Measurements from ENCODE around the gene FGFR3.

FGFR3 gene

DNA sequence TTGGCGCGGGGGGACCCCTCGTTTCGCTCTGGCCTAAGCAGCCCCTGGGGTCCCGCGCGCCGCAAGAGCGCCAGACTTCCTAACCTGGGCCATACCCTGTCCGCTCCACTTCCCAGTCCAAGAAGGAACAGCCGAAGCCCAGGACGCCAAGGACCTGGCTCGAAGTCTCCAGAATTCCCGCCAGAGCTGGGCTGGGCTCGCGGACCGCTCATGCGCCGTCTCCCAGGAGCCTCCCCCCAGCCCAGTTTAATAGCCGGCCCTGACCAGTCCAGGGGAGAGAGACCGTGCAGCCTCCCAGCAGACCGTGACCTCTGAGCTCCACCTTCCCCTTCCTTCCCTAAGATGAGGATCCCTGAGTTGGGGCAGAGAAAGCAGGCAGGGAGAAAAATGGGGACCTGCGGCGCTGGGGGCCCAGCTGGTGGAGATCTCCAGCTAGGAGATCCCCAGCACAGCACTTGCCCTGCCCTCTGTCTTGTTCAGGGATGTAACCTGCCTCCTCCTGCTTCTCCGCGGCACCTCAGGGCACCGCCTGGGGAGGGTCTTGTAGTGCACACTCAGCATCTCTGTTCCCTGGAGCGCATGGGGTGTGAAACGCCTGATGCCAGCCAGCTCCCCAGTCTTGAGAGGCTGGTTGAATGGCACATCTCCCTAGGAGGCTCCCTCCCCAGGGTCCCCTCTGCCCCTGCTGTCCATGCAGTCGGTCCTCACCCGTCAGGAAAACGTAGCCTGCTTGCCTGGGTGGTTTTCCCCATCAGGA, 64.0 kb downstream of the FGFR3 start:
- DNase-seq (ENCODE audit: low spot score) = no peak
- TF ChIP-seq, protein P1, sequence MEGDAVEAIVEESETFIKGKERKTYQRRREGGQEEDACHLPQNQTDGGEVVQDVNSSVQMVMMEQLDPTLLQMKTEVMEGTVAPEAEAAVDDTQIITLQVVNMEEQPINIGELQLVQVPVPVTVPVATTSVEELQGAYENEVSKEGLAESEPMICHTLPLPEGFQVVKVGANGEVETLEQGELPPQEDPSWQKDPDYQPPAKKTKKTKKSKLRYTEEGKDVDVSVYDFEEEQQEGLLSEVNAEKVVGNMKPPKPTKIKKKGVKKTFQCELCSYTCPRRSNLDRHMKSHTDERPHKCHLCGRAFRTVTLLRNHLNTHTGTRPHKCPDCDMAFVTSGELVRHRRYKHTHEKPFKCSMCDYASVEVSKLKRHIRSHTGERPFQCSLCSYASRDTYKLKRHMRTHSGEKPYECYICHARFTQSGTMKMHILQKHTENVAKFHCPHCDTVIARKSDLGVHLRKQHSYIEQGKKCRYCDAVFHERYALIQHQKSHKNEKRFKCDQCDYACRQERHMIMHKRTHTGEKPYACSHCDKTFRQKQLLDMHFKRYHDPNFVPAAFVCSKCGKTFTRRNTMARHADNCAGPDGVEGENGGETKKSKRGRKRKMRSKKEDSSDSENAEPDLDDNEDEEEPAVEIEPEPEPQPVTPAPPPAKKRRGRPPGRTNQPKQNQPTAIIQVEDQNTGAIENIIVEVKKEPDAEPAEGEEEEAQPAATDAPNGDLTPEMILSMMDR (IDR thresholded peaks at IDR 0.05; ENCODE audit: extremely low read depth, missing control alignments) = no peak

- DNase-seq (ENCODE audit: low spot score) = no peak
- TF ChIP-seq, protein P1 (IDR thresholded peaks at IDR 0.05; ENCODE audit: extremely low read depth, missing control alignments) = no peak
These were observed 64.8 kb downstream of the FGFR3 start for GRCh38 chr4:1857931-1858330.
